ENCODE results near the gene ZNF264. TPM values are rescaled to one million over a fixed set of nuclear protein-coding genes. Genes with fewer than 3 reads are reported as not detected.
A peak's percentile ranks its signal among the peaks of the same experiment; 100 is the strongest.
"Not testable (repeated sequence)": the region's sequence is repeated elsewhere in the genome, so short reads cannot be mapped to it uniquely, and the experiment has no call there.

The ZNF264 gene
- total RNA-seq, 1 experiment from 2014 or later = 44.1 TPM

DNA sequence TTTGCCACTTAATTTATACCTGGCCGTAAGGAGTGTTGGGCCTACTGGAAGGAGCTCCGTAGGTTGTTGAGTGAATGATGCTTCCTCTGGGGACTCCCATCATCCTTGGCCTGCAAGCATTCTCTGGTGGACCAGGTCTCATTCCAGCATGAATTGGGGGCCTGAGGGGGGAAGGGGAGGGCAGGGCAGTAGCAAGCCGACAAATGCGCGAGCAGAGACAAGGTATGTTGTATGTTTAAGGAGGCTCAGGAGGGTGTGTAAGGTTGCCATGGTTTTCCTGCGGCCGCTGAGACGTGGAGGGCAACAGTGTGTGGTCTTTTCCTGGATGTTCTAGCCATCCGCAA, 749 bp downstream of the ZNF264 start:
- ATAC-seq (peak; percentile 28), DNase-seq (peak; percentile 6)
- CTCF ChIA-PET = no interaction called here
- Histone ChIP-seq H3K9me3 (ENCODE audit: low read length) (0 out of 2 replicates have a peak, but pooled peaks cover 8% of the 10 kb centered on the region), H4K20me1 (ENCODE audit: low read length) (peaks cover 21% of the 10 kb centered on the region; the same call in 1 of the 2 replicates), H3K79me2 (ENCODE audit: low read length) (peaks cover 40% of the 10 kb centered on the region), H3F3A (ENCODE audit: low read length, unreplicated experiment) (no peaks in the 10 kb centered on the region), H3K27ac (ENCODE audit: low read length) (0 out of 2 replicates have a peak overlapping the region, but pooled peaks have one; percentile 41), H3K36me3 (ENCODE audit: low read depth, low read length) (peaks cover 38% of the 10 kb centered on the region), H3K4me3 (ENCODE audit: low read length) (peak overlapping the region; percentile 97), H3K4me2 (ENCODE audit: low read length) (peak overlapping the region; percentile 98), H3K9ac (ENCODE audit: low read length) (peak overlapping the region; percentile 90), H2AFZ (ENCODE audit: low read length) (peak overlapping the region; percentile 100), H3K27me3 (ENCODE audit: low read length) (no peaks in the 10 kb centered on the region), H3K9me2 (replicated peaks; ENCODE audit: low read length) (no peaks in the 10 kb centered on the region), H3K4me1 (ENCODE audit: insufficient read depth, low read length) (peaks cover 10% of the 10 kb centered on the region)
- no TSS peak for BruUV-seq (replicated peaks)
- POLR2A ChIA-PET (ENCODE audit: unreplicated experiment) = no interaction called here
- intact Hi-C loops (cut with micrococcal nuclease) = no loop called here
- TF ChIP-seq EZH2 (IDR thresholded peaks at IDR 0.05; ENCODE audit: low read length, unreplicated experiment) = no peak
- TF ChIP-seq, protein P1, sequence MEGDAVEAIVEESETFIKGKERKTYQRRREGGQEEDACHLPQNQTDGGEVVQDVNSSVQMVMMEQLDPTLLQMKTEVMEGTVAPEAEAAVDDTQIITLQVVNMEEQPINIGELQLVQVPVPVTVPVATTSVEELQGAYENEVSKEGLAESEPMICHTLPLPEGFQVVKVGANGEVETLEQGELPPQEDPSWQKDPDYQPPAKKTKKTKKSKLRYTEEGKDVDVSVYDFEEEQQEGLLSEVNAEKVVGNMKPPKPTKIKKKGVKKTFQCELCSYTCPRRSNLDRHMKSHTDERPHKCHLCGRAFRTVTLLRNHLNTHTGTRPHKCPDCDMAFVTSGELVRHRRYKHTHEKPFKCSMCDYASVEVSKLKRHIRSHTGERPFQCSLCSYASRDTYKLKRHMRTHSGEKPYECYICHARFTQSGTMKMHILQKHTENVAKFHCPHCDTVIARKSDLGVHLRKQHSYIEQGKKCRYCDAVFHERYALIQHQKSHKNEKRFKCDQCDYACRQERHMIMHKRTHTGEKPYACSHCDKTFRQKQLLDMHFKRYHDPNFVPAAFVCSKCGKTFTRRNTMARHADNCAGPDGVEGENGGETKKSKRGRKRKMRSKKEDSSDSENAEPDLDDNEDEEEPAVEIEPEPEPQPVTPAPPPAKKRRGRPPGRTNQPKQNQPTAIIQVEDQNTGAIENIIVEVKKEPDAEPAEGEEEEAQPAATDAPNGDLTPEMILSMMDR (conservative IDR thresholded peaks at IDR 0.05; ENCODE audit: low read depth, low read length) = no peak
- TF ChIP-seq EZH2phosphoT487 (IDR thresholded peaks at IDR 0.05; ENCODE audit: borderline replicate concordance, low read length) = no peak

DNA sequence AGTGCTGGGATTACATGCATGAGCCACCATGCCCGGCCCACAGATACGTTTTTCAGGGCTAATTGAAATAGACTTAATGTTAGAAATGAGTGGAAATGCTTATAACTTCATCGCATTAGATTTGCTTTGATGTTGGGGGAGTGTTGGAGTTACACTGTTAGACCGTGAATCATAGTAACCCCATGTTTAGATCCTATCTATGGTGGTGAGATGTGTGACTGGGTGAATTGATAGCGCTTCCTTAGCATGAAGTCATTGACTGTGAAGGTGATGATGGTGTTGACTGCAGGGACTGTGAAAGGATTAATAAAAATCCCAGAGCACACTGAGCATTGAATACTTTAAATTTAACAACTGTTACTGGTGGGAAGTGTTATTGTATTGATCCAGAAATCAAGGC, 1.7 kb downstream of the ZNF264 start:
- DNase-seq (no peak), ATAC-seq (no peak)
- TF ChIP-seq EZH2 (IDR thresholded peaks at IDR 0.05; ENCODE audit: low read length, unreplicated experiment) = no peak
- TF ChIP-seq, protein P1 (conservative IDR thresholded peaks at IDR 0.05; ENCODE audit: low read depth, low read length) = no peak
- TF ChIP-seq EZH2phosphoT487 (IDR thresholded peaks at IDR 0.05; ENCODE audit: borderline replicate concordance, low read length) = no peak
- Histone ChIP-seq H3K4me2 (ENCODE audit: low read length) (peak overlapping the region; percentile 98), H3K79me2 (ENCODE audit: low read length) (peaks cover 40% of the 10 kb centered on the region), H4K20me1 (ENCODE audit: low read length) (peaks cover 21% of the 10 kb centered on the region; the same call in 1 of the 2 replicates), H3K27me3 (ENCODE audit: low read length) (no peaks in the 10 kb centered on the region), H3K4me3 (ENCODE audit: low read length) (peak overlapping the region; percentile 97), H3K9ac (ENCODE audit: low read length) (peak overlapping the region; percentile 90; the same call in 1 of the 2 replicates), H3F3A (ENCODE audit: low read length, unreplicated experiment) (no peaks in the 10 kb centered on the region), H3K9me2 (replicated peaks; ENCODE audit: low read length) (no peaks in the 10 kb centered on the region), H2AFZ (ENCODE audit: low read length) (no peak overlapping the region), H3K9me3 (ENCODE audit: low read length) (no peaks in the 10 kb centered on the region), H3K27ac (ENCODE audit: low read length) (no peak overlapping the region), H3K4me1 (ENCODE audit: insufficient read depth, low read length) (peaks cover 10% of the 10 kb centered on the region), H3K36me3 (ENCODE audit: low read depth, low read length) (peaks cover 39% of the 10 kb centered on the region)
- ChIA-PET POLR2A (ENCODE audit: unreplicated experiment) (no interaction called here), CTCF (no interaction called here)
- BruUV-seq (replicated peaks) = no TSS peak
- intact Hi-C loops (cut with micrococcal nuclease) = no loop called here

DNA sequence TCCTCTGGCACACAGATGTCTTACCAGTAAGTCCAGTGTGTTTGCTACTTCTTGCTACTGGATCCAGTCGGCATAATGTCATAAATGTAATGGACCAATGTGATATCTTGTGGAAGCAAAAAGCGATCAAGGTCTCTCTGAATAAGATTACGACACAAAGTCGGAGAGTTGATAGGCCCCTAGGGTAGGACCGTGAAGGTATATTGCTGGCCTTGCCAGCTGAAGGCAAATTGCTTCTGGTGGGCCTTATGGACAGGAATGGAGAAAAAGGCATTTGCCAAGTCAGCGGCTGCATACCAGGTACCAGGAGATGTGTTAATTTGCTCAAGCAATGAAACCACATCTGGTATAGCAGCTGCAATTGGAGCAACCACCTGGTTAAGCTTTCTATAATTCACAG, 6.6 kb downstream of the ZNF264 start:
- POLR2A ChIA-PET (ENCODE audit: unreplicated experiment); H3F3A ChIP-seq (ENCODE audit: low read length, unreplicated experiment); BruUV-seq (replicated peaks); H3K9ac ChIP-seq (ENCODE audit: low read length); H2AFZ ChIP-seq (ENCODE audit: low read length); DNase-seq; ATAC-seq; H3K9me2 ChIP-seq (replicated peaks; ENCODE audit: low read length); H4K20me1 ChIP-seq (ENCODE audit: low read length); H3K4me2 ChIP-seq (ENCODE audit: low read length); H3K9me3 ChIP-seq (ENCODE audit: low read length); H3K27me3 ChIP-seq (ENCODE audit: low read length); H3K4me1 ChIP-seq (ENCODE audit: insufficient read depth, low read length); intact Hi-C loops (cut with micrococcal nuclease); H3K27ac ChIP-seq (ENCODE audit: low read length); H3K4me3 ChIP-seq (ENCODE audit: low read length); CTCF ChIA-PET: not testable (repeated sequence)
- peaks cover 42% of the 10 kb centered on the region for H3K36me3 ChIP-seq (ENCODE audit: low read depth, low read length)
- H3K79me2 ChIP-seq (ENCODE audit: low read length) = peaks cover 39% of the 10 kb centered on the region

Measured in PC-3 (cell line).